ENCODE measurements around the gene GUCD1. TPM values are rescaled to one million over a fixed set of nuclear protein-coding genes. Genes with fewer than 3 reads are reported as not detected.
"Not testable (repeated sequence)": the region's sequence is repeated elsewhere in the genome, so short reads cannot be mapped to it uniquely, and the experiment has no call there.

The GUCD1 gene
- total RNA-seq, 3 donors from 2014 or later (not counting 1 experiment from before 2014, with no cell fraction given) = 76.9 to 102 (median 94.9) TPM

- H3K4me3 Mint-ChIP-seq = no peak overlapping the region
- WGBS (ENCODE audit: insufficient coverage) = 98% methylated on average over 4 of the region's 4 CpGs
- H3K9me3 ChIP-seq (ENCODE audit: control insufficient read depth, insufficient read depth, low read length) = no peaks in the 10 kb centered on the region
- no peaks in the 10 kb centered on the region for H3K27me3 Mint-ChIP-seq (ENCODE audit: low read depth in 2 of 2)
- H3K4me3 ChIP-seq (ENCODE audit: low read length) = no peak overlapping the region
- DNase-seq = no peak
- intact Hi-C loops (cut with micrococcal nuclease) = no loop called here
- H3K27me3 ChIP-seq (ENCODE audit: control insufficient read depth, insufficient read depth, low read length) = no peaks in the 10 kb centered on the region
- no peaks in the 10 kb centered on the region for H3K4me1 ChIP-seq (ENCODE audit: control insufficient read depth, insufficient read depth, low read length)
- H3K27ac Mint-ChIP-seq = no peak overlapping the region
- no peaks in the 10 kb centered on the region for H3K9me3 Mint-ChIP-seq
- no peaks in the 10 kb centered on the region for H3K4me1 Mint-ChIP-seq
- H3K27ac ChIP-seq (ENCODE audit: low read length) = no peak overlapping the region
- H3K36me3 Mint-ChIP-seq = no peaks in the 10 kb centered on the region
- no peak for ATAC-seq
- TF ChIP-seq CTCF (IDR thresholded peaks at IDR 0.05) = no peak
- peaks cover 4% of the 10 kb centered on the region for H3K36me3 ChIP-seq (ENCODE audit: control insufficient read depth, insufficient read depth, low read length)
Observed at GRCh38 chr22:24535348-24535747, 19.6 kb downstream of the GUCD1 start.

- H3K27me3 Mint-ChIP-seq (ENCODE audit: low read depth in 2 of 2) = no peaks in the 10 kb centered on the region
- ATAC-seq (no peak), DNase-seq (no peak)
- Histone ChIP-seq H3K9me3 (ENCODE audit: control insufficient read depth, insufficient read depth, low read length) (no peaks in the 10 kb centered on the region), H3K4me3 (ENCODE audit: low read length) (no peak overlapping the region), H3K27me3 (ENCODE audit: control insufficient read depth, insufficient read depth, low read length) (no peaks in the 10 kb centered on the region), H3K36me3 (ENCODE audit: control insufficient read depth, insufficient read depth, low read length) (no peaks in the 10 kb centered on the region), H3K27ac (ENCODE audit: low read length) (no peak overlapping the region), H3K4me1 (ENCODE audit: control insufficient read depth, insufficient read depth, low read length) (no peaks in the 10 kb centered on the region)
- no peak overlapping the region for H3K27ac Mint-ChIP-seq
- intact Hi-C loops (cut with micrococcal nuclease) = no loop called here
- no peaks in the 10 kb centered on the region for H3K4me1 Mint-ChIP-seq
- no peak overlapping the region for H3K4me3 Mint-ChIP-seq
- 100% methylated on average over 1 of the region's 1 CpG for WGBS (ENCODE audit: insufficient coverage)
- no peaks in the 10 kb centered on the region for H3K36me3 Mint-ChIP-seq
- no peaks in the 10 kb centered on the region for H3K9me3 Mint-ChIP-seq
- no peak for TF ChIP-seq CTCF (IDR thresholded peaks at IDR 0.05)
Observed at GRCh38 chr22:24532075-24532474, 22.9 kb downstream of the GUCD1 start.

GRCh38 chr22:24530968-24531367, 24.0 kb downstream of the GUCD1 start:
- H3K4me3 ChIP-seq (ENCODE audit: low read length); H3K27me3 ChIP-seq (ENCODE audit: control insufficient read depth, insufficient read depth, low read length); H3K36me3 ChIP-seq (ENCODE audit: control insufficient read depth, insufficient read depth, low read length); H3K4me1 Mint-ChIP-seq; H3K9me3 ChIP-seq (ENCODE audit: control insufficient read depth, insufficient read depth, low read length); H3K27ac Mint-ChIP-seq; ATAC-seq; H3K27me3 Mint-ChIP-seq (ENCODE audit: low read depth in 2 of 2); H3K4me1 ChIP-seq (ENCODE audit: control insufficient read depth, insufficient read depth, low read length); intact Hi-C loops (cut with micrococcal nuclease); DNase-seq; H3K27ac ChIP-seq (ENCODE audit: low read length); H3K9me3 Mint-ChIP-seq; H3K4me3 Mint-ChIP-seq; H3K36me3 Mint-ChIP-seq: not testable (repeated sequence)
- WGBS (ENCODE audit: insufficient coverage) = 77% methylated on average over 3 of the region's 3 CpGs

GRCh38 chr22:24529898-24530297, 25.0 kb downstream of the GUCD1 start:
- Histone ChIP-seq H3K36me3 (ENCODE audit: control insufficient read depth, insufficient read depth, low read length) (no peaks in the 10 kb centered on the region), H3K4me1 (ENCODE audit: control insufficient read depth, insufficient read depth, low read length) (peaks cover 6% of the 10 kb centered on the region), H3K9me3 (ENCODE audit: control insufficient read depth, insufficient read depth, low read length) (no peaks in the 10 kb centered on the region), H3K27me3 (ENCODE audit: control insufficient read depth, insufficient read depth, low read length) (no peaks in the 10 kb centered on the region), H3K4me3 (ENCODE audit: low read length) (no peak overlapping the region), H3K27ac (ENCODE audit: low read length) (no peak overlapping the region)
- Mint-ChIP-seq H3K4me1 (peaks cover 6% of the 10 kb centered on the region in 2 donors), H3K36me3 (no peaks in the 10 kb centered on the region), H3K9me3 (no peaks in the 10 kb centered on the region), H3K27me3 (ENCODE audit: low read depth in 2 of 2) (no peaks in the 10 kb centered on the region), H3K4me3 (no peak overlapping the region), H3K27ac (no peak overlapping the region)
- WGBS (ENCODE audit: insufficient coverage) = no CpG with 5 or more reads among the region's 2 CpGs
- DNase-seq (no peak), ATAC-seq (no peak)
- intact Hi-C loops (cut with micrococcal nuclease) = loop anchor here (10.0 kb wide), 2 partner anchors 345 to 575 kb away; partner anchors contain the start of gene SUSD2
- TF ChIP-seq CTCF (IDR thresholded peaks at IDR 0.05) = no peak

Data from natural killer cell (primary cell).